ENCODE measurements around the gene C1orf105.

- no peak for TF ChIP-seq CTCF (IDR thresholded peaks at IDR 0.05)
- no peak for TF ChIP-seq POLR2A (IDR thresholded peaks at IDR 0.05)
- no peak for TF ChIP-seq POLR2AphosphoS5 (IDR thresholded peaks at IDR 0.05)
- TF ChIP-seq EP300 (IDR thresholded peaks at IDR 0.05), result no peak
Measured at GRCh38 chr1:172480431-172480830, 59.9 kb downstream of the C1orf105 start.

Measured in suprapubic skin (tissue), 4 donors.